ENCODE results near the gene ARMH3. TPM values are rescaled to one million over a fixed set of nuclear protein-coding genes. Genes with fewer than 3 reads are reported as not detected.
"Not testable (repeated sequence)": the region's sequence is repeated elsewhere in the genome, so short reads cannot be mapped to it uniquely, and the experiment has no call there.

The ARMH3 gene
- total RNA-seq, 1 donor from 2014 or later: 26.6 TPM

GRCh38 chr10:102038410-102038809 lies 17.6 kb downstream of the ARMH3 start:
- no peak for DNase-seq (ENCODE audit: low spot score in 2 of 2, unreplicated experiment in 2 of 2)
- peaks cover 2% of the 10 kb centered on the region for H3K4me1 Mint-ChIP-seq
- H3K27ac Mint-ChIP-seq: no peak overlapping the region
- TF ChIP-seq CTCF (IDR thresholded peaks at IDR 0.05; ENCODE audit: unreplicated experiment): no peak
- peaks cover 28% of the 10 kb centered on the region for H3K36me3 Mint-ChIP-seq
- no peaks in the 10 kb centered on the region for H3K27me3 Mint-ChIP-seq (ENCODE audit: low read depth)
- H3K4me3 Mint-ChIP-seq: no peak overlapping the region
- H3K9me3 Mint-ChIP-seq: no peaks in the 10 kb centered on the region

- not testable (repeated sequence) for H3K4me1 Mint-ChIP-seq; H3K27me3 Mint-ChIP-seq (ENCODE audit: low read depth); H3K4me3 Mint-ChIP-seq; H3K9me3 Mint-ChIP-seq; DNase-seq (ENCODE audit: low spot score in 2 of 2, unreplicated experiment in 2 of 2); H3K27ac Mint-ChIP-seq
- peaks cover 46% of the 10 kb centered on the region for H3K36me3 Mint-ChIP-seq
Measured at GRCh38 chr10:102035807-102036206, 20.2 kb downstream of the ARMH3 start.

GRCh38 chr10:102033787-102034186 lies 22.2 kb downstream of the ARMH3 start:
- no peak for TF ChIP-seq CTCF (IDR thresholded peaks at IDR 0.05; ENCODE audit: unreplicated experiment)
- H3K27me3 Mint-ChIP-seq (ENCODE audit: low read depth): no peaks in the 10 kb centered on the region
- H3K27ac Mint-ChIP-seq: no peak overlapping the region
- no peak for DNase-seq (ENCODE audit: low spot score in 2 of 2, unreplicated experiment in 2 of 2)
- no peak overlapping the region for H3K4me3 Mint-ChIP-seq
- H3K4me1 Mint-ChIP-seq: no peaks in the 10 kb centered on the region
- H3K9me3 Mint-ChIP-seq: no peaks in the 10 kb centered on the region
- H3K36me3 Mint-ChIP-seq: peaks cover 51% of the 10 kb centered on the region

GRCh38 chr10:102027261-102027660 lies 28.7 kb downstream of the ARMH3 start:
- DNase-seq (ENCODE audit: low spot score in 2 of 2, unreplicated experiment in 2 of 2): no peak
- no peak for TF ChIP-seq CTCF (IDR thresholded peaks at IDR 0.05; ENCODE audit: unreplicated experiment)
- H3K27me3 Mint-ChIP-seq (ENCODE audit: low read depth): no peaks in the 10 kb centered on the region
- H3K9me3 Mint-ChIP-seq: no peaks in the 10 kb centered on the region
- H3K4me1 Mint-ChIP-seq: no peaks in the 10 kb centered on the region
- H3K4me3 Mint-ChIP-seq: no peak overlapping the region
- no peak overlapping the region for H3K27ac Mint-ChIP-seq
- H3K36me3 Mint-ChIP-seq: peaks cover 32% of the 10 kb centered on the region

GRCh38 chr10:102024799-102025198 lies 31.2 kb downstream of the ARMH3 start:
- DNase-seq (ENCODE audit: low spot score in 2 of 2, unreplicated experiment in 2 of 2): no peak
- Mint-ChIP-seq H3K4me3 (no peak overlapping the region), H3K36me3 (peaks cover 28% of the 10 kb centered on the region), H3K9me3 (peaks cover 4% of the 10 kb centered on the region), H3K4me1 (no peaks in the 10 kb centered on the region), H3K27ac (no peak overlapping the region), H3K27me3 (ENCODE audit: low read depth) (no peaks in the 10 kb centered on the region)
- no peak for TF ChIP-seq CTCF (IDR thresholded peaks at IDR 0.05; ENCODE audit: unreplicated experiment)

GRCh38 chr10:102020938-102021337 lies 35.0 kb downstream of the ARMH3 start:
- TF ChIP-seq CTCF (IDR thresholded peaks at IDR 0.05; ENCODE audit: unreplicated experiment): no peak
- Mint-ChIP-seq H3K27ac (no peak overlapping the region), H3K4me1 (no peaks in the 10 kb centered on the region), H3K36me3 (peaks cover 20% of the 10 kb centered on the region), H3K4me3 (no peak overlapping the region), H3K27me3 (ENCODE audit: low read depth) (no peaks in the 10 kb centered on the region), H3K9me3 (peaks cover 4% of the 10 kb centered on the region)
- no peak for DNase-seq (ENCODE audit: low spot score in 2 of 2, unreplicated experiment in 2 of 2)
